ENCODE measurements around the gene SULT2B1.
A peak's percentile ranks its signal among the peaks of the same experiment; 100 is the strongest.

SULT2B1 gene

DNA sequence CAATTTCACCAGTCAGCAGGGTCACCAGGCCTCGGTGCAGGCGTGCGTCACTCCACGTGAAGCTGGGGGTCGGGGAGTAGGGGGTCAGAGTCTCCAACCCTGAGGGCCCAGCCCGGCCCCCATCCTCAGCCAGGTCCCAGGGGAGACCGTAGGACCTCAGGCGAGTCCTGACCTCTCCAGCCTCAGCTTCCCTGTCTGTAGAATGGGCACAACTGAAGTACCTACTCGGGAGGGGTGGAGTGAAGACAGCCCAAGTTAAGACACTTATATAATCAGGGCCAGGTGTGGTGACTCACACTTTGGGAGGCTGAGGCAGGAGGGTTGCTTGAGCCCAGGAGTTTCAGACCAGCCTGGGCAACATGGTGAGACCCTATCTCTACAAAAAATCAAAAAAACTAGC is 51.9 kb downstream of the SULT2B1 start:
- DNase-seq, result no peak

DNA sequence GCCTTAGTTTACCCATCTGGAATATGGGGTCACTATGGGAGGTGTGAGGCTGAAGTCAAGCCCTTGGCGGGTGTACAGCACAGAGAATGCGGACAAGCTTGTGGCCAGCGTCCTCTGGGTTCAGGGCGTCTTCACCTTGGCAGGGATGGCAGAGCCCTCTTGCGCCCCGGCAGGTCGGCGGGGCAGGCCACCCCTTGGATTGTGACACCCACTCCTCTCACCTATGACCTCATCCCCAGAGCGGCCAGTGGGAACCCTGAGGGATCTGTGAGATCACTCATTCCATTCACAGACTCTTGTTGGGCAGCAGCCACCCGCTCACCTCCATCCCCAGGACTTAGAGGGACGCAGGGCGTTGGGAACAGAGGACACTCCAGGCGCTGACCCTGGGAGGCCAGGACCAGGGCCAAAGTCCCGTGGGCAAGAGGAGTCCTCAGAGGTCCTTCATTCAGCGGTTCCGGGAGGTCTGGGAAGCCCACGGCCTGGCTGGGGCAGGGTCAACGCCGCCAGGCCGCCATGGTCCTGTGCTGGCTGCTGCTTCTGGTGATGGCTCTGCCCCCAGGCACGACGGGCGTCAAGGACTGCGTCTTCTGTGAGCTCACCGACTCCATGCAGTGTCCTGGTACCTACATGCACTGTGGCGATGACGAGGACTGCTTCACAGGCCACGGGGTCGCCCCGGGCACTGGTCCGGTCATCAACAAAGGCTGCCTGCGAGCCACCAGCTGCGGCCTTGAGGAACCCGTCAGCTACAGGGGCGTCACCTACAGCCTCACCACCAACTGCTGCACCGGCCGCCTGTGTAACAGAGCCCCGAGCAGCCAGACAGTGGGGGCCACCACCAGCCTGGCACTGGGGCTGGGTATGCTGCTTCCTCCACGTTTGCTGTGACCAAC is 54.7 kb downstream of the SULT2B1 start, which contains the start of gene SPACA4:
Gene SPACA4 (plus strand): TSS at position 280 of the 896 bp plus-strand sequence. CDS start 237 bp downstream, at position 517.
- no peak for DNase-seq

GRCh38 chr19:48607359-48607755 is 55.4 kb downstream of the SULT2B1 start:
- no peak for DNase-seq

GRCh38 chr19:48608798-48609263 is 56.9 kb downstream of the SULT2B1 start:
- peak; percentile 72 for DNase-seq

DNA sequence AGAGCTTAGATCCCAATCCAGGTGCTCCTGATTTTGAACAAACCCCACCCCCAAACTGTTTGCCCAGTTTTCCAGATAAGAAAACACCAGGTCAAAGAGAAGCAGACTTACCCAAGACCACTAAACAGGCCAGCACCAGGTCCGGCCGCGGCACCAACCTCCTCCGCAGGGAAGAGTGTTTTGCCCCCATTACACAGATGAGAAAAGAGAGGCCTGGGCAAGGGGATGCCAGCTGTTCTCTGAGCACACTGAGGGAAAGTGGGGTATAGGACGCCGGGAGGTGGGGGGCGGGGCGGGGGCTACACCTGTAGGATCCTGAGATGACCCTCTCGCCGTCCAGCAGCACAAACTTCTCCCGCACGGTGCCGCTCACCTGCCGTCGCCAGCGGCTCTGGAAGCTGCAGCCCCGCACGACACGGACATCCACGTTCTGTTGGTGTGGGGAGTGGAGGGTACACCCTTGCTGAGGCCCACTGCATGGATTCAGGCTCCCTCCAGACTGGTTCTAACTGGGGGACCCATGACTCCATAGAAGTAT is 57.7 kb downstream of the SULT2B1 start:
- DNase-seq, result no peak

DNA sequence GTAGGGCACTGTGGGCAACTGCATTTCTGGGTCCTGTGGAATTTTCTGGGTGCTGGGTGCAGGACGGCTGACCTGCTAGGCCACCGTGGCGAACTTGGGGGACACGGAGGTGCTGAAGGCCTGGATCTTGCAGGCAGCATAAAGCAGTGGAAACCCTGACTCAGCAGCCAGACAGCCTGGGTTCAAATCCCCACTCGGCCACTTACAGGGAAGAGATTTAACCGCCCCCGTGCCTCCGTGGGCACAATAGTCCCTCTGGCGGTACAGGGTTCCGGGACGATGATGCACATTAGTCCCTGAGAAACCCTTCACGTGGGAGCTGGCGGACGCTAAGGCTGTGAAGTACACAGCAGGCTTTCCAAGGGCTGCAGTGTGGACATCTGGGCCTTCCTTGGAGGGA is 59.9 kb downstream of the SULT2B1 start:
- no peak for DNase-seq

- DNase-seq, result no peak
These were observed 61.3 kb downstream of the SULT2B1 start for GRCh38 chr19:48613024-48613851.

GRCh38 chr19:48613852-48614435 is 62.0 kb downstream of the SULT2B1 start:
- DNase-seq, result no peak

DNA sequence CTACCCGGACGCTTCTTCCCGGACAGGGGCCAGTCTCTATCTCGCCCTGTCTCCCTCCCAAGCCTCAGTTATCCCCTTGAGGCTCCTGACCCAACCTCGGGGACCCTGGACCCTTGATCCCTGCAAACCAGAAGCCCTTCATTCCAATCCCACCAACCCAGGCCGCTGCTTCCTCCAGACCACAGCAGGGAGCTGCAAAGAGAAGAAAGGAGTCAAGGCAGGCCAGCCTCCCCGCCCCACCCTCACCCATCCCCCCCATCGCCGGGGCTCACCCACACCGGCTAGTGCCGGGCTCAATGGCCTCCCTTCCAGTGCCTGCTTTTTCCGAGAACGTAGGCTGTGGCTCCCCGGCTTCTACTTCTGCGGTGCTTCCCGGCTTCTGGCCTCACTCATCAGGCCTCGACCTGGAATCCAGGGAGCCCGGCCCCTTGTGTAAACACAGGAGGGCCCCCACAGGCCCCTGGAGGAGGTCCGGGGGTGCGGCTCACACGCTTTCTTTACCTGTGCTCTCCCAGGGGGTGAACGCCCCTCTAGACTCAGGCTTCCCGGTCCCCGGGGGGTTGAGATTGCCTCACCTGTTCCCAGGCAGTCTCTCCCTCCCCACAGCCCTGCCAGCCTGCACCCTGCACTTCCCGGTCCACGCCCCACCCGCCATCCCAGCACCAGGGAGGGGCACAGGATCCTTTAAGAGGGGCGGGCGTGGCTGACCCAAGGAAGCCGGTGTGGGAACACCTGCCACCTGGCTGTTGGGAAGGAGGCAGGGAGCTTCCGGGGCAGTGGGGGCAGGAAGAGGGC is 62.7 kb downstream of the SULT2B1 start, which contains the start of gene FAM83E:
Gene FAM83E (minus strand): TSS at position 641 of the 795 bp plus-strand sequence. CDS start 1,704 bp downstream, outside the sequence.
- no peak for DNase-seq

DNA sequence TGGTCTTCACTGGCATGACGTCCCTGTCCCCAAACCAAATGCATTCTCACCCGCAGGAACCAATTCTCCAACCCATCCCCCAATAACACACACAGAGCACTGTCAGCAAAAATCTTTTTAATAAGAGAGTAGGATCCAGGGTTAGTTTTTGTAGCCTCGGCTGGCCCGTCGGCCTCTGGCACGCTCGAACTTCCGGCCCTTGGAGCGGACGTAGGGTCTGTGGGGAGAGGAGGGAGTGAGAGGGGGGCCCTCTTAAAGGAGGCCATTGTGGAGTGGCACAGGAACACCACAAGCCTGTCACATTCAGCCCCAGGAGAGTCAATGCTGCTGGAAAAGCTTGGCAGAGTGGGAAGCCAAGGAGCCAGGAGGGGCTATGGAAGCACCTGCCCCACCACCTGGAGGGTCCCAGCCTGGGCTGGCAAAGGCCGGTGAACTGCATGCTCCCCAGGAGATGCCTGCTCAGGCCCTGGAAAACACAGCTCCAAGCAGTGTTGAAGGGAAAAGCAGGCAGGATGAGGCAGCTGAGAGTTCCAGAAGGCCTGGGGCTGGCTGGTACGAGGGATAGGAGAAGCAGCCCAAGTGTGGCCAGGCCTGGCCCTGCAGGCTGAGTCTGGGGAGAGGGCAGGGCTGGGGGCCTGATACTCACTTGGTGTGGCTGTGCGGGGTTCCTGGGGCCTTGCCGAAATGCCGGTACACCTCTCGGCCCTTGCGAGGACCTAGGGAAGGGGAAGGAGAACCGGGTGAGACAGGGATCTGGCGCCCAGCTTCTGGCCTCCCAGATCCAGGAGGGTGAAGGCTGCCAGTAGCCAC is 63.5 kb downstream of the SULT2B1 start:
- no peak for DNase-seq

GRCh38 chr19:48616041-48616436 is 64.1 kb downstream of the SULT2B1 start:
- DNase-seq, result no peak

DNA sequence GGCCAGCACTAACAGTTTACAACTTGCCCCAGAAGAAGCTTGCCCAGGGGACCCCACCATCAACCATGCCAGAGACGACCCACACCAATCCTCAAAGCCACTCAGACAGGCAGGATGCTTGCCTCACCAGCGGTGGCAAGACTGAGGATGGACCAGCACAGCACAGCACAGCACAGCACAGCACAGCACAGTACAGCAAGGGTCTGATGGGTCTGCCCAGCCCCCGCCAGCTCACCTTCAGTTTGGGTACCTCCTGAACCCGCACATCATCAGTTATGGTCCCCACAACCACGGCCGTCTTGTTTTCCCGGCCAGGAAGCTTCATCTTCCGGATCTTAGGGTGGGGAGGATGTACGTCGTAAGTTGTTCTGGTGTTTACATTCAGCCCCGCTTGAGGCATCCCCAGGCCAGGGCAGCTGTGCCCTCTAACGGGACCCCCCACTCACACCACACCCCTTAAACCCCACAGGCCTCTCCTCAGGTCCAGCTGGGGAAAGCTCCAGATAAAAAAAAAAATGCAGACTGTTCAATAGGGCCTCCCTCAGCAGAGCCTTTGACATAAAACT is 64.6 kb downstream of the SULT2B1 start:
- DNase-seq, result no peak

DNA sequence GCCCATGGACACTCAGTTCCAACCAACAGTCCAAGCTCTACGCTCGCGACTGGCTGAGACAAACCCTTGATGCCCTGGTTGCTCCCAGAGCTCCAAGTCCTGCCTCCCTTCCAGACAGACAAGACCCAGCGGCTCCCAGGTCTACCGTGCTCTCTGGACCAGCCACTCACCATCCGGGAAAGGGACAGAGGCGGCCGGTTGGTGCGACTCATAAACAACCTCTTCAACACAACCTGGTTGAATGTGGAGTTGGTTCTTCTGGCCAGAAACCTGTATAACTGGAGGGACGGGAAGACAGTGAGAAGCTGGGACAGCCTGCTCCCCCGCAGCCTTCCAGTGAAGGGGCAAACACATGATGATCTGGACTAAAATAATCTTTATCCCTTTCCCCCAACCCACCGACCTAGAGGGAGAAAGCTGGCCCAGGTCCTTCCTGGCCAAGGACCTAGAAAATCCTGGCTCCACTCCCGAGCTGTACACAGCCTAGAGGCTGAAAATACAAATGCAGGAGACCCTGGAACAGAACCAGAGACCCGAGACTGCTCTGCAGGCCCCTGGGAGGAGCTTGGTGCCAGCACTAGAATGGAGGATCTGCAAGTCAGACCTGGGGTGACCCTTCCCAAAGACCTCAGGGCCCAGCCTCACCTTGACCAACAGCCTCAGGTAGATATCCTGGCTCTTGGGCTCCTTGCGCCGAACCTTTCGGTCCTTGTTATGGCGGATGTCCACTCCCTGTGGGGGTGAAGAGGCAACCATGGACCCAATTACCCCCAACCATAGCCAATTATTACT is 65.4 kb downstream of the SULT2B1 start:
- DNase-seq, result no peak

- DNase-seq, result no peak
These were observed 66.4 kb downstream of the SULT2B1 start for GRCh38 chr19:48618278-48618915.

- peak; percentile 96 for DNase-seq
These were observed 67.1 kb downstream of the SULT2B1 start, which contains the start of the genes RPL18 and SPHK2 for GRCh38 chr19:48618916-48619691. TSS of gene RPL18 (minus strand) at chr19:48619178. CDS start at chr19:48619143, 35 bp downstream. TSS of gene SPHK2 (plus strand) at chr19:48619506. CDS start at chr19:48620515, 1,009 bp downstream.

- DNase-seq, result no peak
These were observed 68.0 kb downstream of the SULT2B1 start for GRCh38 chr19:48619692-48620585.

GRCh38 chr19:48623556-48624066 is 71.6 kb downstream of the SULT2B1 start:
- no peak for DNase-seq

Measured in CD4-positive, alpha-beta T cell treated with Interleukin-6 for 4 hours (primary cell).